ENCODE results near the gene PKD1L1.

GRCh38 chr7:47937065-47937687 lies 11.1 kb downstream of the PKD1L1 start:
- TF ChIP-seq CTCF (IDR thresholded peaks at IDR 0.05), result no peak
- no peak for TF ChIP-seq ZFX (IDR thresholded peaks at IDR 0.05; ENCODE audit: borderline replicate concordance)

Data from 22Rv1 (cell line).